Retinal pigment epithelial cell (primary cell): ENCODE results near the gene GCA.

Experiments used
- DNase-seq: peaks from one replicate; pipeline ENCODE4 v3.0.0-alpha.2; 2010; ENCODE audit warnings: low read depth
- H3K4me3 ChIP-seq: 2 replicates; pipeline ENCODE4 v1.5.1; 2011; ENCODE audit warnings: mild to moderate bottlenecking, low read length, control low read depth, moderate library complexity
- CTCF ChIP-seq: conservative IDR thresholded peaks from 2 replicates; pipeline ENCODE4 v1.5.1; 2011; ENCODE audit warnings: low read depth, low read length, control low read depth, inconsistent platforms

The GCA gene

GRCh38 chr2:162328424-162329157 is 15.3 kb upstream of the GCA start:
- no peak for TF ChIP-seq CTCF
- H3K4me3 ChIP-seq, result no peak overlapping the region

GRCh38 chr2:162330881-162331280 is 13.1 kb upstream of the GCA start:
- H3K4me3 ChIP-seq, result no peak overlapping the region
- no peak for DNase-seq
- TF ChIP-seq CTCF, result no peak

More at GRCh38 chr2:162328424-162329157, 15.3 kb upstream of the GCA start:
- DNase-seq, result no peak

GRCh38 chr2:162333968-162334367 is 10.0 kb upstream of the GCA start:
- peak; percentile 47 for TF ChIP-seq CTCF
- DNase-seq, result no peak
- no peak overlapping the region for H3K4me3 ChIP-seq

- TF ChIP-seq CTCF, result no peak
- DNase-seq, result no peak
- H3K4me3 ChIP-seq, result no peak overlapping the region
Measured at GRCh38 chr2:162337868-162338267, 6.1 kb upstream of the GCA start.

GRCh38 chr2:162340822-162341221 is 3.1 kb upstream of the GCA start:
- no peak overlapping the region for H3K4me3 ChIP-seq
- no peak for DNase-seq
- no peak for TF ChIP-seq CTCF

GRCh38 chr2:162342321-162342720 is 1.6 kb upstream of the GCA start:
- no peak for DNase-seq
- TF ChIP-seq CTCF, result no peak
- H3K4me3 ChIP-seq, result no peak overlapping the region

GRCh38 chr2:162342841-162343240 is 1.1 kb upstream of the GCA start:
- no peak overlapping the region for H3K4me3 ChIP-seq
- no peak for DNase-seq
- no peak for TF ChIP-seq CTCF
